Panc1 (cell line): Measurements from ENCODE around the gene ASB2.

Experiments
- CTCF ChIP-seq: fragments of 450-650 bp; IDR thresholded peaks from 2 replicates; pipeline ENCODE4 v1.5.1; 2017; ENCODE audit warnings: mild to moderate bottlenecking
- POLR2AphosphoS5 ChIP-seq: IDR thresholded peaks from 2 replicates; pipeline ENCODE4 v1.6.1; 2012; ENCODE audit warnings: mild to moderate bottlenecking, low read depth, low read length, moderate library complexity
- REST ChIP-seq, 2 experiments: IDR thresholded peaks; 2 replicates each; pipeline ENCODE4 v1.6.1; 2011 to 2012; ENCODE audit warnings: low read depth in 2 of 2, control low read depth in 1 of 2, low read length in 1 of 2, mild to moderate bottlenecking in 1 of 2, moderate library complexity in 1 of 2; ENCODE audit not compliant: insufficient read depth in 1 of 2
- SIN3A ChIP-seq: IDR thresholded peaks from 2 replicates; pipeline ENCODE4 v1.6.1; 2012; ENCODE audit warnings: low read depth, mild to moderate bottlenecking, low read length, moderate library complexity, borderline replicate concordance; ENCODE audit not compliant: insufficient read depth
- TCF7L2 ChIP-seq: IDR thresholded peaks from 2 replicates; pipeline ENCODE4 v1.6.1; 2011; ENCODE audit warnings: mild to moderate bottlenecking, low read depth, low read length, inconsistent platforms

- TF ChIP-seq CTCF (no peak), POLR2AphosphoS5 (no peak), REST (IDR thresholded peaks at IDR 0.05; ENCODE audit: insufficient read depth in 1 of 2, low read depth in 2 of 2, low read length in 1 of 2) (no peak), SIN3A (no peak), TCF7L2 (no peak)
These were observed 8.6 kb downstream of the ASB2 start for GRCh38 chr14:93967637-93968250.
